AG10803 (cell line): ENCODE data around the gene HECTD4.
"Not testable (repeated sequence)": the region's sequence is repeated elsewhere in the genome, so short reads cannot be mapped to it uniquely, and the experiment has no call there.

Source experiments
- DNase-seq: peaks from one replicate; pipeline ENCODE4 v3.0.0; 2010; ENCODE audit warnings: low read depth
- H3K4me3 ChIP-seq: 2 replicates; pipeline ENCODE4 v1.5.1; 2011; ENCODE audit warnings: mild to moderate bottlenecking, low read length, control low read depth
- CTCF ChIP-seq: conservative IDR thresholded peaks from 2 replicates; pipeline ENCODE4 v1.5.1; 2011; ENCODE audit warnings: mild to moderate bottlenecking, low read length, control low read depth, inconsistent platforms

Gene HECTD4

GRCh38 chr12:112162241-112162790 is 219.9 kb downstream of the HECTD4 start:
- TF ChIP-seq CTCF = no peak
- DNase-seq = no peak
- H3K4me3 ChIP-seq = no peak overlapping the region

- no peak for TF ChIP-seq CTCF
- DNase-seq = no peak
- no peak overlapping the region for H3K4me3 ChIP-seq
Measured at GRCh38 chr12:112161711-112162110, 220.5 kb downstream of the HECTD4 start.

GRCh38 chr12:112160611-112161010 is 221.6 kb downstream of the HECTD4 start:
- DNase-seq = no peak
- TF ChIP-seq CTCF = no peak
- H3K4me3 ChIP-seq = no peak overlapping the region

- no peak for DNase-seq
- TF ChIP-seq CTCF = no peak
- H3K4me3 ChIP-seq = no peak overlapping the region
Measured at GRCh38 chr12:112159146-112159541, 223.1 kb downstream of the HECTD4 start.

GRCh38 chr12:112158461-112159145 is 223.6 kb downstream of the HECTD4 start:
- H3K4me3 ChIP-seq, DNase-seq: not testable (repeated sequence)

- no peak for DNase-seq
- H3K4me3 ChIP-seq = no peak overlapping the region
- no peak for TF ChIP-seq CTCF
Measured at GRCh38 chr12:112153893-112154219, 228.4 kb downstream of the HECTD4 start.

- no peak for DNase-seq
- TF ChIP-seq CTCF = no peak
Measured at GRCh38 chr12:112153181-112153892, 228.9 kb downstream of the HECTD4 start.

More at GRCh38 chr12:112153181-112153892, 228.9 kb downstream of the HECTD4 start:
- no peak overlapping the region for H3K4me3 ChIP-seq
